Esophagus squamous epithelium (tissue), 5 donors: ENCODE data around the gene FAM9C. TPM values are rescaled to one million over a fixed set of nuclear protein-coding genes. Genes with fewer than 3 reads are reported as not detected.

ENCODE experiments used
- DNase-seq: peaks from one replicate; lab custom pipeline; 2025; lab: John Stamatoyannopoulos, UW
- H3K27ac ChIP-seq, 4 donors: fragments of 200-600 bp; sonication (generic); one replicate each; pipeline ENCODE4 v1.5.1; 2016 to 2019; ENCODE audit warnings: mild to moderate bottlenecking in 1 of 4
- H3K27me3 ChIP-seq, 4 donors: fragments of 200-600 bp; sonication (generic); 1 replicate in 3 of 4; 2 replicates in 1 of 4; pipeline versions ENCODE4 v1.5.1 to v1.6.0; 2017 to 2021; ENCODE audit warnings: antibody characterized with exemption in 1 of 4
- H3K36me3 ChIP-seq, 3 donors: fragments of 200-600 bp; sonication (generic); one replicate each; pipeline ENCODE4 v1.5.1; 2016 to 2019
- H3K4me1 ChIP-seq, 3 donors: fragments of 200-600 bp; sonication (generic); one replicate each; pipeline ENCODE4 v1.5.1; 2017 to 2019
- H3K4me3 ChIP-seq, 4 donors: fragments of 200-600 bp; sonication (generic); 1 replicate in 3 of 4; 2 replicates in 1 of 4; pipeline ENCODE4 v1.5.1; 2016 to 2019; ENCODE audit warnings: mild to moderate bottlenecking in 2 of 4, moderate library complexity in 1 of 4
- H3K9me3 ChIP-seq, 3 donors: fragments of 200-600 bp; sonication (generic); one replicate each; pipeline ENCODE4 v1.5.1; 2016 to 2019
- CTCF ChIP-seq, 6 experiments: fragments of 450-650 bp in 4 of 6; fragments of 200-600 bp in 2 of 6; sonication (generic) in 2 of 6; IDR thresholded peaks; one replicate each; pipeline ENCODE4 v1.5.1; 2016 to 2019; ENCODE audit warnings: antibody characterized with exemption in 6 of 6, mild to moderate bottlenecking in 4 of 6, moderate library complexity in 4 of 6
- POLR2A ChIP-seq, 4 donors: fragments of 450-650 bp; IDR thresholded peaks; one replicate each; pipeline ENCODE4 v1.6.1; 2017; ENCODE audit warnings: antibody characterized with exemption in 4 of 4, mild to moderate bottlenecking in 4 of 4, moderate library complexity in 3 of 4
- WGBS, 2 donors: methylation state at CpG; one replicate each; pipeline ENCODE4 v1.1.5; 2018; 5-methylcytosine and 5-hydroxymethylcytosine counted together
- intact Hi-C: fragments of 100-400 bp; cut with DNase I; formaldehyde crosslinking; loops from one replicate; pipeline ENCODE4 v1.15.0; 2022
- total RNA-seq, 4 donors: library from RNA; depleted of rRNA; stranded (reverse); fragments of >200 nt; gene quantifications; one replicate each; pipeline ENCODE4 v1.1.0, GENCODE V29; 2016
- donor health status: DM: yes; HTN: yes; CAD: no.

FAM9C gene
- total RNA-seq, 4 donors from 2014 or later: not detected

- DNase-seq: no peak
- intact Hi-C loops: no loop called here
- 74 to 78% methylated on average over 3 to 4 of the region's 4 CpGs for WGBS, 2 donors
Measured at GRCh38 chrX:12992544-12993118, 51.8 kb downstream of the FAM9C start.

DNA sequence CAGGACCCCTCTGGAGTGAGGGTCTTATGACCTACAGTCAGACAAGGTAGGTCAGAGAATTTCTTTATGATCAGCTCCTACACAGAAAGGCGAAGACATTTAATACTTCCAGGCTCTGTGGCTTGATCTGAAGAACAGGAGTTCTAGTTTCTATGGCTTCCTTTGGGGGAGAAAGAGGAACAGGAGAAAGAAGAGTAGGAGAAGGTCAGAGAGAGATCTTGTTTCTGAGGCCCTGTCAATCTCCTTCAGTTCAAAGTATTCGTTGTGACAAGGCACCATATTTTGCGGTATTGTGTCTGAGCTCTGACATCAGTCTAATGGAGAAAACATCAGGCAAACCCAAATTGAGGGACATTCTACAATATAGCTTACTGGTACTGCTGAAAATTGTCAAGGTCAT, 52.8 kb downstream of the FAM9C start:
- no peak for DNase-seq
- intact Hi-C loops: no loop called here
- no peaks in the 10 kb centered on the region for H3K36me3 ChIP-seq
- H3K27ac ChIP-seq: no peak overlapping the region
- 89 to 100% methylated on average over 3 of the region's 3 CpGs for WGBS, 2 donors
- H3K27me3 ChIP-seq: no peaks in the 10 kb centered on the region
- TF ChIP-seq CTCF (IDR thresholded peaks at IDR 0.05): no peak
- TF ChIP-seq POLR2A (IDR thresholded peaks at IDR 0.05): no peak
- no peaks in the 10 kb centered on the region for H3K9me3 ChIP-seq
- peaks cover 0 to 39% (median 3%) of the 10 kb centered on the region in 3 donors for H3K4me1 ChIP-seq
- H3K4me3 ChIP-seq: no peak overlapping the region

More at GRCh38 chrX:12992544-12993118, 51.8 kb downstream of the FAM9C start:
- H3K27me3 ChIP-seq: no peaks in the 10 kb centered on the region
- H3K27ac ChIP-seq: no peak overlapping the region
- no peaks in the 10 kb centered on the region for H3K36me3 ChIP-seq
- H3K4me1 ChIP-seq: peaks cover 0 to 41% (median 3%) of the 10 kb centered on the region in 3 donors
- no peak overlapping the region for H3K4me3 ChIP-seq
- no peak for TF ChIP-seq CTCF (IDR thresholded peaks at IDR 0.05)
- TF ChIP-seq POLR2A (IDR thresholded peaks at IDR 0.05): no peak
- no peaks in the 10 kb centered on the region for H3K9me3 ChIP-seq

DNA sequence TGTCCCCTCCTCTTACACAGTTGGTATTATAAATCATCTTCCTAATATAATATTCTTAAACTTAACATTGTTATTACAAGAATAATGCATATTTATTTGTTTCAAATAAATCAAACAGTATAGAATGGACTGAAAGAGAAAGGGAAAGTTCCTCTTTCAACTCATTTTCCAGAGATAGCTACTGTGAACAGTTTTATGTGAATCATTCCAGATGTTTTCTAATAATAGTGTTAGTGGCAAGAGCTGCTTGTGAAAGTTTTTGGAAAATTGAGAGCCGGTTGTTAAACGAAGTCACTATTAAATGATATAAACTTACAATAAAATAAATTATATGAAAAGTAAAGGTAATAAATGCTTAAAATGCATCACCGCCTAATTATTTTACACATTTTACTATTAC, 55.0 kb downstream of the FAM9C start:
- Histone ChIP-seq H3K27me3 (no peaks in the 10 kb centered on the region), H3K36me3 (no peaks in the 10 kb centered on the region), H3K27ac (no peak overlapping the region), H3K9me3 (no peaks in the 10 kb centered on the region), H3K4me1 (peaks cover 0 to 39% (median 5%) of the 10 kb centered on the region in 3 donors), H3K4me3 (no peak overlapping the region)
- 68 to 79% methylated on average over 3 of the region's 3 CpGs for WGBS, 2 donors
- no peak for DNase-seq
- TF ChIP-seq POLR2A (IDR thresholded peaks at IDR 0.05) (no peak), CTCF (IDR thresholded peaks at IDR 0.05) (no peak)
- intact Hi-C loops: no loop called here

DNA sequence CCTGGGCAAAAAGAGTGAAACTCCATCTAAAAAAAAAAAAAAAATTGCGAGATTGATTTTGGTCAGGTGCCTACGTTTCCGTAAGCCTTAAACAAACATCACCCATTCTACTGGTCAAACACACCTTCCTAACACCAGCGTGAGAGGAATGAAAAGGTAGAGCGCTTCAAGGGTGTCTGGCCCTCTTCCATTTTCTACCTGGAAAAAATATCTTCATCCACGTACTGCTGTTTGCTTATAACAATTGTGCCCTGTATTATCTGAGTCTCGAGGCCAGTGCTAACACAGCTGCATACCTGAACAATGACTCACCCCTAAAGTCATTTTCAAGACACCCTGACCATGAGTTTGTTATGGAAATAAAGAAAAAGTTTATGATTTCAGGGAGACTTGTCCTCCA, 55.6 kb downstream of the FAM9C start:
- peak overlapping the region in 1 of 4 donors; percentile 22 for H3K27ac ChIP-seq
- peaks cover 0 to 38% (median 9%) of the 10 kb centered on the region in 3 donors for H3K4me1 ChIP-seq
- no peak for TF ChIP-seq CTCF (IDR thresholded peaks at IDR 0.05)
- TF ChIP-seq POLR2A (IDR thresholded peaks at IDR 0.05): no peak
- no peaks in the 10 kb centered on the region for H3K9me3 ChIP-seq
- no peaks in the 10 kb centered on the region for H3K36me3 ChIP-seq
- no peak overlapping the region for H3K4me3 ChIP-seq
- intact Hi-C loops: no loop called here
- H3K27me3 ChIP-seq: no peaks in the 10 kb centered on the region
- DNase-seq: no peak
- 27 to 42% methylated on average over 5 to 7 of the region's 7 CpGs for WGBS, 2 donors

DNA sequence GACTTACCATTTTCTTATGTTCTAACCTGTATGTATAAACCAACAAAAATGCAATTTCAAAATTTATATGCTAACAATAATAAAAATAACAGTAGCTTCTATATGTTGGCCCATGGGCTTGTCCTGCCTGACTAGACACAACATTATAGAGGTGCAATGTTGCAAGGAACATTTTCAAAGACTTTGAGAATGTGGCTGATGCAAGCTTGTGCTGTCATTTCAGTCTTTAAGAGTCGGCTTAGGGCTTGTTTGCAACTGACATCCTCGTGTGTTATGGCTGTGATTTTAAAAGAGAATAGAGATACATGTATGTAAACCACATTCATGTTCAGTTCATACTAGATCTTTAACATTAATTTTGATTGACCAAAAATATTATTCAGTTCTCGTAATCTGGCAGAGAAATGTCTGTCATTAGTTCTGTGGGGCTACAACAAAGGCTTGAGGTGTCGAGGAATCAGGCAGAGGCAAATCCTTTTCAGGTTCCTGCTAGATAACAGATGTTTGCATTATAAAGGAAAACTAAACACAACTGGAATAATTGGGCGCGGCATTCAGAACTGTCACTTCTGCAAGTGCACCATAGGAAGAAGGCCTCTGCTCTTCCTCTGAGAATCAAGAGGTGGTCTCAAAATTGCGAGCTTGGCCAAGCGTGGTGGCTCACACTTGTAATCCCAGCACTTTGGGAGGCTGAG, 56.4 kb downstream of the FAM9C start:
- Histone ChIP-seq H3K36me3 (no peaks in the 10 kb centered on the region), H3K4me3 (no peak overlapping the region), H3K27ac (no peak overlapping the region), H3K9me3 (no peaks in the 10 kb centered on the region), H3K4me1 (peaks cover 0 to 34% (median 9%) of the 10 kb centered on the region in 3 donors), H3K27me3 (no peaks in the 10 kb centered on the region)
- intact Hi-C loops: no loop called here
- DNase-seq: no peak
- 48 to 77% methylated on average over 6 of the region's 8 CpGs for WGBS, 2 donors
- TF ChIP-seq CTCF (IDR thresholded peaks at IDR 0.05) (no peak), POLR2A (IDR thresholded peaks at IDR 0.05) (no peak)
